IPS DF 6.9 (cell line): ENCODE data around the gene NIP7.
"Not testable (repeated sequence)": the region's sequence is repeated elsewhere in the genome, so short reads cannot be mapped to it uniquely, and the experiment has no call there.

Source experiments
- DNase-seq: peaks from one replicate; pipeline ENCODE4 v3.0.0-alpha.2; 2013; ENCODE audit warnings: low read depth, low spot score
- H3K27ac ChIP-seq: one replicate; pipeline ENCODE4 v1.5.1; 2013; ENCODE audit warnings: low read length, control low read depth
- H3K27me3 ChIP-seq: 2 replicates; pipeline ENCODE4 v1.6.1; 2013; ENCODE audit warnings: mild to moderate bottlenecking, low read length; ENCODE audit not compliant: control insufficient read depth, insufficient read depth
- H3K36me3 ChIP-seq: 2 replicates; pipeline ENCODE4 v1.6.1; 2013; ENCODE audit warnings: low read length; ENCODE audit not compliant: control insufficient read depth, insufficient read depth
- H3K4me1 ChIP-seq: 2 replicates; pipeline ENCODE4 v1.6.1; 2013; ENCODE audit warnings: low read length; ENCODE audit not compliant: control insufficient read depth, insufficient read depth
- H3K4me3 ChIP-seq: 2 replicates; pipeline ENCODE4 v1.5.1; 2013; ENCODE audit warnings: mild to moderate bottlenecking, low read length
- H3K9me3 ChIP-seq: 2 replicates; pipeline ENCODE4 v1.6.1; 2013; ENCODE audit warnings: low read length, inconsistent platforms; ENCODE audit not compliant: control insufficient read depth, insufficient read depth
- WGBS: extraction: QIAGEN DNeasy Blood & Tissue Kit; methylation state at CpG from one replicate; pipeline ENCODE4 v1.1.7; 2013; ENCODE audit warnings: mixed read lengths, missing lambda C conversion rate; ENCODE audit not compliant: insufficient read length, insufficient coverage; 5-methylcytosine and 5-hydroxymethylcytosine counted together

Gene NIP7

GRCh38 chr16:69345923-69346322 lies 6.4 kb downstream of the NIP7 start:
- no CpG with 5 or more reads among the region's 4 CpGs for WGBS
- Histone ChIP-seq H3K9me3 (no peaks in the 10 kb centered on the region), H3K36me3 (0 out of 2 replicates have a peak, but pooled peaks cover 4% of the 10 kb centered on the region), H3K27ac (no peak overlapping the region), H3K27me3 (no peaks in the 10 kb centered on the region), H3K4me3 (no peak overlapping the region), H3K4me1 (no peaks in the 10 kb centered on the region)
- DNase-seq: no peak

- Histone ChIP-seq H3K36me3 (no peaks in the 10 kb centered on the region), H3K4me3 (no peak overlapping the region), H3K27me3 (no peaks in the 10 kb centered on the region), H3K27ac (no peak overlapping the region), H3K9me3 (no peaks in the 10 kb centered on the region), H3K4me1 (no peaks in the 10 kb centered on the region)
- DNase-seq: no peak
- WGBS: no CpG with 5 or more reads among the region's 6 CpGs
These were observed 7.1 kb downstream of the NIP7 start for GRCh38 chr16:69346683-69347082.

- Histone ChIP-seq H3K36me3 (no peaks in the 10 kb centered on the region), H3K4me1 (no peaks in the 10 kb centered on the region), H3K9me3 (no peaks in the 10 kb centered on the region), H3K4me3 (no peak overlapping the region), H3K27ac (no peak overlapping the region), H3K27me3 (no peaks in the 10 kb centered on the region)
- DNase-seq: no peak
- no CpG with 5 or more reads among the region's 6 CpGs for WGBS
These were observed 8.7 kb downstream of the NIP7 start for GRCh38 chr16:69348222-69348621.

DNA sequence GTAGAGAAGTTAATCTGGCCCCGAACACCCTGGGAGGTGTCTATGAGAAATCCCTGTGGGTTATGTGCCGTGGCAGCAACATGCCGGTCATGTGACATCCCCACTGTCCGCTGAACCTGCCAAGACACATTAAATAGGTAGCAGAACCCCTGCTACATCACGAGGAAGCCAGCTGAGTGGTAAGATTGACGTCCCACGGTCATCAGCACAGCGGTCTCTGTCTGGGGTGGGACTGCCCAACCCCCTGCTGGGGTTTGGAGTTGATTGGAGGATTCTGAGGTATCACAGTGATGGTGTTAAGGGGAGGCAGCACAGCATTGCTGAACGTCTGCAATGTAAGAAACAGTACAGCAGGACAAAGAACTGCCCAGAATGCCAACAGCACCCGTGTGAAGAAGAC lies 10.0 kb downstream of the NIP7 start:
- no CpG with 5 or more reads among the region's 10 CpGs for WGBS
- no peak for DNase-seq
- Histone ChIP-seq H3K27ac (no peak overlapping the region), H3K4me1 (no peaks in the 10 kb centered on the region), H3K9me3 (no peaks in the 10 kb centered on the region), H3K27me3 (no peaks in the 10 kb centered on the region), H3K36me3 (no peaks in the 10 kb centered on the region), H3K4me3 (no peak overlapping the region)

DNA sequence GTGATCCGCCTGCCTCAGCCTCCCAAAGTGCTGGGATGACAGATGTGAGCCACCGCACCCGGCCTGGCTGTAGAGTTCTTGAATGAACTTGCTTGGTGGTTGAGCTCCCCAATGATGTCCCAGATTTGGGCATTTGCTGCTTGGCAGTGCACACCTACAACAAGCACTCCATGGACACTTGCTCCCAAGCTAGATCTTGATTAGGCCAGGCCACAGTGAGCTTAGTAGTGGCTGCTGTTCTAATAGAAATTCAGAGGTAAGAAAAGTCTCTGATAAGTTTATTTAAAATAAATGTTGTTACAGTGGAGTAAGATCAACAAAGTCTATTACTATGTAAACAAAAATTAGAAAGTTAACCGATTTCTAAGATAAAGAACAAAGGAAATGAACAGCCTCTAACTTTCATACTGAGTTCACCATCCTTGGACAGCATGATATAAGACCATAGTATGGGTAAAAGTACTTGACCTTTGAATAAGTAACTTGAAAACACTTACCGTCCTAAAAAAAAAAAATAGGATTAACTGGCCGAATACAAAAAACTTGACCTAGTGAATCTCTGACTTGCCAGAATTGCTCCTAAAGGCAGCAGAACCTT lies 11.1 kb downstream of the NIP7 start:
- H3K4me3 ChIP-seq: no peak overlapping the region
- H3K36me3 ChIP-seq: no peaks in the 10 kb centered on the region
- no peaks in the 10 kb centered on the region for H3K9me3 ChIP-seq
- no peak for DNase-seq
- no peaks in the 10 kb centered on the region for H3K27me3 ChIP-seq
- no peaks in the 10 kb centered on the region for H3K4me1 ChIP-seq
- H3K27ac ChIP-seq: no peak overlapping the region
- no CpG with 5 or more reads among the region's 6 CpGs for WGBS

- no peak for DNase-seq
- Histone ChIP-seq H3K4me3 (no peak within 1 kb of the TSS), H3K9me3 (no peaks in the 10 kb centered on the region), H3K27me3 (no peaks in the 10 kb centered on the region), H3K36me3 (no peaks in the 10 kb centered on the region), H3K4me1 (no peaks in the 10 kb centered on the region), H3K27ac (no peak within 1 kb of the TSS)
- WGBS: no CpG with 5 or more reads among the region's 12 CpGs
These were observed 11.9 kb downstream of the NIP7 start, which contains the start of gene TMED6 for GRCh38 chr16:69351309-69352027. TSS of gene TMED6 (minus strand) at chr16:69351786. CDS start at chr16:69351753, 33 bp downstream.

DNA sequence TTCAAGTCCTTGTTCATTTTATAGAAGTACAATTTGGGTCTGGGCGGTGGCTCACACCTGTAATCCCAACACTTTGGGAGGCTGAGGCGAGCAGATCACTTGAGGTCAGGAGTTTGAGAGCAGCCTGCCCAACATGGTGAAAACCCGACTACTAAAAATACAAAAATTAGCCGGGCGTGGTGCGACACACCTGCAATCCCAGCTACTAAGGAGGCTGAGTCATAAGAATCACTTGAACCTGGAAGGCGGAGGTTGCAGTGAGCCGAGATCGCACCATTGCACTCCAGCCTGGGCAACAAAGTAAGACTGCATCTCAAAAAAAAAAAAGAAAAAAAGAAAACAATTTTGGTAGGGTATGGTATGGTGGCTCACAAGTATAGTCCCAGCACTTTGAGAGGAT lies 20.5 kb downstream of the NIP7 start:
- not testable (repeated sequence) for H3K9me3 ChIP-seq, H3K27me3 ChIP-seq, DNase-seq, H3K4me1 ChIP-seq, H3K36me3 ChIP-seq, H3K27ac ChIP-seq, H3K4me3 ChIP-seq
- no CpG with 5 or more reads among the region's 9 CpGs for WGBS

DNA sequence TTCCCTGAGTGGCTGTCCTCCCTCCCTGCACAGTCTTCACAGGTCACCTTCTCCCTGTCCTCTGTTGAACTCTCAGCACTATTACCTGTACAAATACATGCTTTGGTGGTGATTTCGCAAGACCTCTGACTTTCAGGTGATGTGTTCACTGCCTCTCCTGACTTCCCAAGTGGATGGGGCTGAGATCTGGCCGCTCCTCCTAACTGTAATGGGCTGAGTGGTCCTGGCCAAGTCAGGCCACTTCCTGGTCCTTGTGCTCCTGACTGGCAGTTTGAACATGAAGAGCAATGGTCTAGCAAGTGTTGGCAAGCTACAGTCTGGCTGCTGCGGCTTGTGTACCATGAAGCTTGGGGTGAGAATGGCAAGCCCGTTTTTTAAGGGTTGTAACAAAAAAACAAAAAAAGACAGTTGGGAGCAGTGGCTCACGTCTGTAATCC lies 23.7 kb downstream of the NIP7 start:
- WGBS: no CpG with 5 or more reads among the region's 5 CpGs
- no peaks in the 10 kb centered on the region for H3K9me3 ChIP-seq
- H3K27ac ChIP-seq: no peak overlapping the region
- no peak overlapping the region for H3K4me3 ChIP-seq
- no peaks in the 10 kb centered on the region for H3K27me3 ChIP-seq
- no peaks in the 10 kb centered on the region for H3K4me1 ChIP-seq
- DNase-seq: no peak
- H3K36me3 ChIP-seq: peaks cover 17% of the 10 kb centered on the region

DNA sequence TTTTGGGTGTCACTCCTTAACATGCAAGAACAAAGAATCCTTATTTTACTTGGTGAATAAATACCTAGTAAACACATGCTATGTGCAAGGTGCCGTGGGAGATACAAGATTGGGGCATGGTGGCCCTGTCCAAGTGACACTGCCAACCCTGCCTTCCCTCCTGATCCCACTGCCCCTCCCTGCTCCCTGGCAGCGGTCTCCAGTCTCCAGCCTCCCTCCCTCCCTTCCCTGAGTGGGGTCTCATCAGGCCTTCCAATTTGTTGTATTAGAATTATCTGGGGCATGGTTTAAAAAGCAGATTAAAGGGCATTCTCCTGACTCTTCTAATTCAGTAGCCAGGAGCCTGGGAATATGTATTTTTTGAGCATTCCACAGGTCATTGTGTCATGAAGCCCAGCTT lies 24.5 kb downstream of the NIP7 start:
- H3K36me3 ChIP-seq: peaks cover 17% of the 10 kb centered on the region
- no peak overlapping the region for H3K27ac ChIP-seq
- DNase-seq: no peak
- no peak overlapping the region for H3K4me3 ChIP-seq
- H3K27me3 ChIP-seq: no peaks in the 10 kb centered on the region
- no CpG with 5 or more reads among the region's 2 CpGs for WGBS
- no peaks in the 10 kb centered on the region for H3K4me1 ChIP-seq
- no peaks in the 10 kb centered on the region for H3K9me3 ChIP-seq

GRCh38 chr16:69365901-69366300 lies 26.3 kb downstream of the NIP7 start:
- Histone ChIP-seq H3K9me3 (no peaks in the 10 kb centered on the region), H3K4me3 (no peak overlapping the region), H3K27ac (no peak overlapping the region), H3K4me1 (no peaks in the 10 kb centered on the region), H3K36me3 (peaks cover 21% of the 10 kb centered on the region), H3K27me3 (no peaks in the 10 kb centered on the region)
- no CpG with 5 or more reads among the region's 2 CpGs for WGBS
- DNase-seq: no peak

DNA sequence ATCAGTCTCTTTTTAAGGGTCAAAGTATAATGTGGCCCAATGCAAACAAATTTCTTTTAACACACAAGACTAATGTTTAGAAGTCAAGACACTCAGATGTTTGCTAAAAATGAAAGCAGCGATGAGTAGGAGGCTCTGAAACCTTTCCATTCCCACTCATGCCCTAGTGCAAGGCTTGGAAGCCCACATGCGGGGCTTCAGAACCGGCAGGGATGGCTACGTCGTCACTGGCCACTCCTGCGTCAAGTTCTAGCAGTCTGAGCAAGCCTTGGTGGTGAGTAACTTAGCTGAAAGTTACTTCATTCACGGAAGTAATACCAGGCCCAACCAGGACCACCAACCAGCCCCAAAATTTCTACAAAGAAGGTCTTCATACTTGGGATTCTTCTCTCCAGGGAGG lies 26.9 kb downstream of the NIP7 start:
- no peak overlapping the region for H3K4me3 ChIP-seq
- H3K4me1 ChIP-seq: no peaks in the 10 kb centered on the region
- H3K27ac ChIP-seq: no peak overlapping the region
- H3K36me3 ChIP-seq: peaks cover 21% of the 10 kb centered on the region
- H3K9me3 ChIP-seq: no peaks in the 10 kb centered on the region
- H3K27me3 ChIP-seq: no peaks in the 10 kb centered on the region
- no CpG with 5 or more reads among the region's 7 CpGs for WGBS
- no peak for DNase-seq
